HepG2 (cell line): ENCODE results near the gene KLF7. TPM values are rescaled to one million over a fixed set of nuclear protein-coding genes. Genes with fewer than 3 reads are reported as not detected.

Experiments used
- ATAC-seq: fragments of 200-7000 bp; cut with Tn5 transposase; 3 replicates; pipeline ENCODE4 v1.9.1; 2020; ENCODE audit warnings: mild to moderate bottlenecking, moderate library complexity
- BruUV-seq: library from RNA; stranded (reverse); fragments of 400-500 nt; replicated peaks from 2 replicates; lab custom pipeline; 2021; lab: Mats Ljungman, UMichigan
- CTCF ChIA-PET: fragments of 300-600 bp; formaldehyde crosslinking; extraction: SDS; loops from one replicate; lab custom pipeline; 2021; ENCODE audit warnings: low total read pairs, inconsistent platforms, low intra/inter-chr PET ratio; lab: Yijun Ruan, JAX
- POLR2A ChIA-PET: fragments of 350-600 bp; sonication (Branson Sonifier 250); formaldehyde crosslinking; loops from one replicate; lab custom pipeline; 2020; ENCODE audit warnings: antibody characterized with exemption, inconsistent platforms; lab: Yijun Ruan, JAX
- DNase-seq: peaks from one replicate; pipeline ENCODE4 v3.0.0-alpha.2; 2015; ENCODE audit warnings: low spot score
- FAIRE-seq: peaks from 3 replicates; lab custom pipeline; 2011; peaks lifted over from hg19 to GRCh38; lab: Jason Lieb, UNC
- H2AFZ ChIP-seq: one replicate; pipeline ENCODE4 v1.6.1; 2011; ENCODE audit warnings: low read length, inconsistent platforms
- H3K27ac ChIP-seq: fragments of 300-600 bp; 3 replicates; pipeline ENCODE4 v1.8.0; 2011; ENCODE audit warnings: mixed run types, mild to moderate bottlenecking, mixed read lengths, low read length, inconsistent platforms; ENCODE audit not compliant: insufficient read depth; ENCODE audit errors: extremely low read length
- H3K27me3 ChIP-seq, 2 experiments: fragments of 200-600 bp in 1 of 2; 2 replicates in 1 of 2; 3 replicates in 1 of 2; pipeline versions ENCODE4 v1.6.0 to v1.8.0; 2011; ENCODE audit warnings: low read length in 2 of 2, mild to moderate bottlenecking in 2 of 2, moderate library complexity in 2 of 2, inconsistent platforms in 1 of 2; ENCODE audit not compliant: insufficient read depth in 2 of 2, control insufficient read depth in 1 of 2
- H3K36me3 ChIP-seq, 2 experiments: fragments of 200-600 bp in 1 of 2; replicated peaks in 1 of 2; 2 replicates in 1 of 2; 3 replicates in 1 of 2; pipeline versions ENCODE4 v1.5.1 to v1.8.0; 2011; ENCODE audit warnings: low read length in 2 of 2, inconsistent platforms in 1 of 2; ENCODE audit not compliant: insufficient read depth in 2 of 2, control insufficient read depth in 1 of 2
- H3K4me1 ChIP-seq: 2 replicates; pipeline ENCODE4 v1.5.1; 2012; ENCODE audit warnings: low read length, inconsistent platforms; ENCODE audit not compliant: insufficient read depth
- H3K4me2 ChIP-seq: 2 replicates; pipeline ENCODE4 v1.6.0; 2011; ENCODE audit warnings: low read depth, low read length, inconsistent platforms
- H3K4me3 ChIP-seq, 3 experiments: fragments of 200-600 bp in 1 of 3; sonication (generic), shearing (Covaris generic) in 1 of 3; replicated peaks in 1 of 3; 2 replicates each; pipeline ENCODE4 v1.5.1; 2011 to 2016; ENCODE audit warnings: low read length in 3 of 3, inconsistent platforms in 2 of 3, low read depth in 2 of 3, mild to moderate bottlenecking in 2 of 3, control low read depth in 1 of 3, mixed read lengths in 1 of 3; ENCODE audit not compliant: insufficient read depth in 1 of 3
- H3K79me2 ChIP-seq: one replicate; pipeline ENCODE4 v1.6.1; 2011; ENCODE audit warnings: low read length, inconsistent platforms; ENCODE audit not compliant: insufficient read depth
- H3K9ac ChIP-seq: 2 replicates; pipeline ENCODE4 v1.6.0; 2011; ENCODE audit warnings: mild to moderate bottlenecking, low read depth, low read length, inconsistent platforms; ENCODE audit not compliant: insufficient read depth
- H3K9me3 ChIP-seq: 2 replicates; pipeline ENCODE4 v1.5.1; 2012; ENCODE audit warnings: mild to moderate bottlenecking, low read length
- H4K20me1 ChIP-seq: 2 replicates; pipeline ENCODE4 v1.6.0; 2011; ENCODE audit warnings: inconsistent platforms, mild to moderate bottlenecking, low read length, moderate library complexity; ENCODE audit not compliant: insufficient read depth
- AHR ChIP-seq: IDR thresholded peaks from 2 replicates; pipeline ENCODE4 v1.6.1; 2018; ENCODE audit warnings: missing genetic modification reagents, missing compliant biosample characterization
- ARID3A ChIP-seq: IDR thresholded peaks from 2 replicates; pipeline ENCODE4 v1.6.1; 2012; ENCODE audit warnings: low read depth, low read length, improper control_type of control experiment
- ATF6 ChIP-seq: sonication (generic); formaldehyde crosslinking; conservative IDR thresholded peaks from 2 replicates; pipeline ENCODE4 v1.4.0; 2020; ENCODE audit warnings: missing genetic modification reagents
- CHD4 ChIP-seq: fragments of 200-600 bp; sonication (generic); IDR thresholded peaks from 2 replicates; pipeline ENCODE4 v1.7.0; 2017; ENCODE audit warnings: mild to moderate bottlenecking, low read length, borderline replicate concordance
- FOXA1 ChIP-seq, 2 experiments: fragments of 450-650 bp in 1 of 2; sonication (generic) in 1 of 2; formaldehyde crosslinking in 1 of 2; IDR thresholded peaks; 2 replicates each; pipeline versions ENCODE4 v1.4.0 to v1.6.1; 2016 to 2020; ENCODE audit warnings: missing genetic modification reagents in 1 of 2
- NKX3-1 ChIP-seq: sonication (generic); formaldehyde crosslinking; IDR thresholded peaks from 2 replicates; pipeline ENCODE4 v1.5.0; 2020; ENCODE audit warnings: missing genetic modification reagents
- RBM22 ChIP-seq: fragments of 200-400 bp; formaldehyde crosslinking; optimal IDR thresholded peaks from 2 replicates; pipeline ENCODE3; 2017; ENCODE audit warnings: mild to moderate bottlenecking, low read length, moderate library complexity
- SP1 ChIP-seq, 2 experiments: fragments of 450-650 bp in 1 of 2; sonication (generic) in 1 of 2; formaldehyde crosslinking in 1 of 2; IDR thresholded peaks; 2 replicates each; pipeline versions ENCODE4 v1.4.0 to v1.6.1; 2016 to 2020; ENCODE audit warnings: missing genetic modification reagents in 1 of 2
- TAF1 ChIP-seq: sonication (generic); formaldehyde crosslinking; IDR thresholded peaks from 2 replicates; pipeline ENCODE4 v1.4.0; 2020; ENCODE audit warnings: missing genetic modification reagents
- ZEB1 ChIP-seq: IDR thresholded peaks from 2 replicates; pipeline ENCODE4 v1.6.1; 2012; ENCODE audit warnings: mild to moderate bottlenecking, low read depth, inconsistent platforms; ENCODE audit not compliant: insufficient replicate concordance
- ZKSCAN5 ChIP-seq: sonication (generic); formaldehyde crosslinking; IDR thresholded peaks from 2 replicates; pipeline ENCODE4 v1.5.1; 2020; ENCODE audit warnings: mild to moderate bottlenecking, missing genetic modification reagents
- ZNF136 ChIP-seq: sonication (generic); formaldehyde crosslinking; IDR thresholded peaks from 2 replicates; pipeline ENCODE4 v1.8.1; 2022; ENCODE audit warnings: low read depth, mild to moderate bottlenecking, moderate library complexity, missing genetic modification reagents
- ZSCAN30 ChIP-seq: sonication (generic); formaldehyde crosslinking; IDR thresholded peaks from 2 replicates; pipeline ENCODE4 v1.5.0; 2020; ENCODE audit warnings: mild to moderate bottlenecking, missing genetic modification reagents
- WGBS: methylation state at CpG from one replicate; pipeline ENCODE4 v1.1.6; 2017; ENCODE audit warnings: low lambda C conversion rate; 5-methylcytosine and 5-hydroxymethylcytosine counted together
- in situ Hi-C: cut with HindIII; loops from 2 replicates; pipeline ENCODE4 v1.10.0; 2017; ENCODE audit warnings: low pct_unique_long_range_greater_than_20kb; ENCODE audit not compliant: extremely low pct_ligation_motif_present
- intact Hi-C: fragments of 100-400 bp; cut with micrococcal nuclease; formaldehyde crosslinking; loops from one replicate; pipeline ENCODE4 v1.10.0; 2022; ENCODE audit not compliant: unreplicated experiment
- polyA plus RNA-seq, 8 experiments: library from polyadenylated mRNA; depleted of rRNA in 3 of 8; stranded (reverse) in 7 of 8; unstranded in 1 of 8; fragments of >200 nt; fragmentation: Illumina TruSeq in 4 of 8; extraction: Trizol in 4 of 8; gene quantifications; 2 replicates each; pipeline versions ENCODE4 v1.2.1 to v1.2.3, GENCODE V29; 2011 to 2016; ENCODE audit warnings: low read depth in 4 of 8, missing spikeins in 1 of 8, mixed read lengths in 1 of 8; ENCODE audit not compliant: insufficient read depth in 1 of 8
- total RNA-seq, 5 experiments: library from RNA; depleted of rRNA; stranded (reverse); fragments of >200 nt; fragmentation: Illumina TruSeq; extraction: Trizol; gene quantifications; 2 replicates each; pipeline ENCODE4 v1.2.3, GENCODE V29; 2016; ENCODE audit warnings: low read depth in 1 of 5
- TF ChIP-seq, protein P1 (sequence below): sonication (generic); formaldehyde crosslinking; IDR thresholded peaks from 2 replicates; pipeline ENCODE4 v1.8.1; 2022; ENCODE audit warnings: mild to moderate bottlenecking, missing genetic modification reagents

KLF7 gene
- total and polyA plus RNA-seq, 2 of the 13 experiments (the other 11 are each of a cell fraction or from before 2014, with no cell fraction given), result 2.6 to 5.4 TPM

DNA sequence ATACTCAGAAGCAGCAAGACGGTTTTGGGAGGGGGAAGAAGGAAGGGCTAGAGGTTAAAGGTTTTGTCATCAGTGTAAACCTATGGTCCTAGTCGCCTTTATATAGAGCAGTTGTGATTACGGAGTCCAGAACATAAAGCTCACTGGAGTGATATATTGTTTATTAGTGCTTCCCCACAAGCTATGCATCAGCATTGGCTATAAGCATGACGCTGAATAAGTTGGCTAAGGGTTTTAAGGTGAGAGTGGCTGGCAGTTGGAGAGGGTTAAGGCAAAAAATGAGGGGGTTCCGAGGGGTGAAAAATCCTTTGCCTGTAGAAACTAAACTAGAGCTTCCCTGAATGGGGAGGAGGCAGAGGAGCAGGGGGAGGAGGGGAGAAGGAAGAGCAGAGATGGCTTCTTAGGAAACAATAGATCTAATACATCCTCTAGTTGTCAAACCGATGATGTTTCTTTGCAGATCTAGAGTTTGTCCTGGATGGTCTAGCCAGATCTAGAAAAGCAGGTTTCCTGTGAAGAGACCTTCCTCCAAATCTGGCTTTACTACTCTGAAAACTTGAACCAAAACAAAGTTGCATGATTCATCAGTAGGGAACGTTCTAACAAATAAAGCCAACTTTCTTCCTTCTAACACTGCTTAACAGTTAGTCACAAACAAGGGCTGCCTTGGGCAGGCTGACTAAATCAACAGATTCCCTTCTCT, 2.5 kb downstream of the KLF7 start (continued):
- no peak for TF ChIP-seq FOXA1 (IDR thresholded peaks at IDR 0.05)
- 0 out of 2 replicates have a peak, but pooled peaks have one; percentile 8 for TF ChIP-seq FOXA1 (CRISPR knock-in tag; IDR thresholded peaks at IDR 0.05)
- TF ChIP-seq, all 625 proteins: peak for 20

- no peak overlapping the region for H3K4me3 ChIP-seq
- H3K4me1 ChIP-seq, result peaks cover 37% of the 10 kb centered on the region
- DNase-seq, result no peak
- BruUV-seq, result no TSS peak
- no peaks in the 10 kb centered on the region for H3K36me3 ChIP-seq
- H3K27me3 ChIP-seq, result peaks cover 0 to 4% of the 10 kb centered on the region in 2 experiments; a peak in 2 of 5 replicates
- in situ Hi-C loops, result no loop called here
- TF ChIP-seq CHD4 (no peak), ZKSCAN5 (CRISPR knock-in tag) (no peak), AHR (CRISPR knock-in tag) (no peak), ATF6 (no peak), NKX3-1 (CRISPR knock-in tag) (no peak), ARID3A (no peak), RBM22 (no peak), ZSCAN30 (no peak), SP1 (IDR thresholded peaks at IDR 0.05) (no peak), SP1 (CRISPR knock-in tag; IDR thresholded peaks at IDR 0.05) (no peak), ZEB1 (no peak), ZNF136 (no peak), TAF1 (no peak)
- TF ChIP-seq, protein P1, sequence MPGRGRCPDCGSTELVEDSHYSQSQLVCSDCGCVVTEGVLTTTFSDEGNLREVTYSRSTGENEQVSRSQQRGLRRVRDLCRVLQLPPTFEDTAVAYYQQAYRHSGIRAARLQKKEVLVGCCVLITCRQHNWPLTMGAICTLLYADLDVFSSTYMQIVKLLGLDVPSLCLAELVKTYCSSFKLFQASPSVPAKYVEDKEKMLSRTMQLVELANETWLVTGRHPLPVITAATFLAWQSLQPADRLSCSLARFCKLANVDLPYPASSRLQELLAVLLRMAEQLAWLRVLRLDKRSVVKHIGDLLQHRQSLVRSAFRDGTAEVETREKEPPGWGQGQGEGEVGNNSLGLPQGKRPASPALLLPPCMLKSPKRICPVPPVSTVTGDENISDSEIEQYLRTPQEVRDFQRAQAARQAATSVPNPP, result no peak
- TF ChIP-seq, all 625 proteins: peak for 0
- no peak overlapping the region for H3K9ac ChIP-seq
- ATAC-seq (no peak), FAIRE-seq (no peak)
- H3K79me2 ChIP-seq, result peaks cover 11% of the 10 kb centered on the region
- H4K20me1 ChIP-seq, result peaks cover 5% of the 10 kb centered on the region; the same call in 1 of the 2 replicates
- H3K9me3 ChIP-seq, result no peaks in the 10 kb centered on the region
- WGBS, result 90% methylated on average over 8 of the region's 8 CpGs
- H3K4me2 ChIP-seq, result no peak overlapping the region
- ChIA-PET CTCF (no interaction called here), POLR2A (no interaction called here)
- no peak overlapping the region for H3K27ac ChIP-seq
- no peak overlapping the region for H2AFZ ChIP-seq
- intact Hi-C loops, result loop anchor here (10.0 kb wide), 3 partner anchors 118 to 312 kb away; no protein-coding TSS in a partner anchor
Observed at GRCh38 chr2:207162316-207162715, 3.4 kb downstream of the KLF7 start.
